ENCODE data around the gene PRPF31.

The PRPF31 gene

GRCh38 chr19:54136864-54137698 lies 21.5 kb downstream of the PRPF31 start:
- peak overlapping the region; percentile 97 for H3K9ac ChIP-seq (ENCODE audit: low read depth, low read length, poor library complexity, severe bottlenecking)
- H3F3A ChIP-seq (ENCODE audit: low read depth) = no peaks in the 10 kb centered on the region
- peaks cover 45% of the 10 kb centered on the region for H4K20me1 ChIP-seq (ENCODE audit: insufficient read depth, low read length, poor library complexity, severe bottlenecking)
- H3K4me3 ChIP-seq (ENCODE audit: low read length, poor library complexity, severe bottlenecking) = peak overlapping the region; percentile 86
- H3K79me2 ChIP-seq (ENCODE audit: insufficient read depth, low read length) = peaks cover 45% of the 10 kb centered on the region
- H3K9me3 ChIP-seq (ENCODE audit: insufficient read depth, low read depth, low read length) = no peaks in the 10 kb centered on the region
- peak overlapping the region; percentile 96 for H3K4me2 ChIP-seq (ENCODE audit: low read depth, low read length, poor library complexity, severe bottlenecking)
- H3K27me3 ChIP-seq (ENCODE audit: insufficient read depth, low read length, poor library complexity, severe bottlenecking) = peaks cover 5% of the 10 kb centered on the region
- peak overlapping the region; percentile 95 for H2AFZ ChIP-seq (ENCODE audit: low read length)
- H3K36me3 ChIP-seq (ENCODE audit: insufficient read depth, low read length) = peaks cover under 1% of the 10 kb centered on the region; the same call in 1 of the 2 replicates
- TF ChIP-seq, protein P1, sequence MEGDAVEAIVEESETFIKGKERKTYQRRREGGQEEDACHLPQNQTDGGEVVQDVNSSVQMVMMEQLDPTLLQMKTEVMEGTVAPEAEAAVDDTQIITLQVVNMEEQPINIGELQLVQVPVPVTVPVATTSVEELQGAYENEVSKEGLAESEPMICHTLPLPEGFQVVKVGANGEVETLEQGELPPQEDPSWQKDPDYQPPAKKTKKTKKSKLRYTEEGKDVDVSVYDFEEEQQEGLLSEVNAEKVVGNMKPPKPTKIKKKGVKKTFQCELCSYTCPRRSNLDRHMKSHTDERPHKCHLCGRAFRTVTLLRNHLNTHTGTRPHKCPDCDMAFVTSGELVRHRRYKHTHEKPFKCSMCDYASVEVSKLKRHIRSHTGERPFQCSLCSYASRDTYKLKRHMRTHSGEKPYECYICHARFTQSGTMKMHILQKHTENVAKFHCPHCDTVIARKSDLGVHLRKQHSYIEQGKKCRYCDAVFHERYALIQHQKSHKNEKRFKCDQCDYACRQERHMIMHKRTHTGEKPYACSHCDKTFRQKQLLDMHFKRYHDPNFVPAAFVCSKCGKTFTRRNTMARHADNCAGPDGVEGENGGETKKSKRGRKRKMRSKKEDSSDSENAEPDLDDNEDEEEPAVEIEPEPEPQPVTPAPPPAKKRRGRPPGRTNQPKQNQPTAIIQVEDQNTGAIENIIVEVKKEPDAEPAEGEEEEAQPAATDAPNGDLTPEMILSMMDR (conservative IDR thresholded peaks at IDR 0.05; ENCODE audit: low read length) = no peak
- no peak for TF ChIP-seq EZH2phosphoT487 (IDR thresholded peaks at IDR 0.05; ENCODE audit: borderline replicate concordance)
- no peaks in the 10 kb centered on the region for H3K9me2 ChIP-seq (replicated peaks; ENCODE audit: low read depth, low read length)
- H3K4me1 ChIP-seq (ENCODE audit: insufficient read depth, low read length, poor library complexity, severe bottlenecking) = peaks cover 39% of the 10 kb centered on the region

DNA sequence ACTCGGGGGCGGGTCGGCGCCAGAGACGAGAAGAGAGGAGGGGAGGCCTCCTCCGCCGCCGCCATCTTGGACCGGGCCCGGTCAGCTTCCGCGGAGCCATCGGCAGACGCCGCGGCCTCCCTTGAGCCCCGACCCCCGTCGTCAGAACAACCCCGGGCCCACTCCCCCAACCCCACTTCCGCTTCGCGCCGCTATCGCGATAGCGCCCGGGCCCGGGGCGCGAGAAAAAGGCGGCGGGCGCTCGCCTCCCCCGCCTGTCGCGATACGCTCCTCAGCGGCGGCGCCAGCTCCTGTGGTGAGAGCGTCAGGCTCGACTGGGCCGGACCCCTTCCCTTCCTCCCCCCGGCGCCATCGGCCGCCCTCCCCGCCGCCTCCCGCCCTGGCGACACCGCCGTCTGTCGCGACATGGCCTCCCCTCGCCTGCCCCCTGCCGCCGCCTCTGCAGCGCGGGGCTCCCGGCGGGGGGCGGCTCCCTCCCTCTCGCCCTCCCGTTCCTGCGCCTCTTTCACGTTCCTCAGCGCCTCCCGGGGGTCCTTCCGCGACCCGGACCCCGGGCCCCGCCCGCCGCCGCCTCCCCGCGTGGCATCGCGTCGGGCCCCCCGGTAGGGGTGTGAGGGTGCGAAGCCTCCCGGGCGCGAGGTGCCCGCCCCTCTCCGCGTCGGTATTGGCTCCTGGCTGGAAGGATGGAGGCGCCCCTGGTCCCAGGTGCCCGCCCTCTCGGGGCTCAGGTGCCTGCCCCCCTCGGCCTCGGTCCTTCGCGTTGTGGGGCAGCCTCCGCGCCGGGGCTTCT lies 22.3 kb downstream of the PRPF31 start, which contains the start of gene CNOT3:
TSS of gene CNOT3 (plus strand) at position 64 of the 790 bp plus-strand sequence. CDS start 5,217 bp downstream, outside the sequence.
- no peak for TF ChIP-seq EZH2phosphoT487 (IDR thresholded peaks at IDR 0.05; ENCODE audit: borderline replicate concordance)
- TF ChIP-seq, protein P1 (conservative IDR thresholded peaks at IDR 0.05; ENCODE audit: low read length) = no peak
- Histone ChIP-seq H3K4me3 (ENCODE audit: low read length, poor library complexity, severe bottlenecking) (peak within 1 kb of the TSS; percentile 86), H3K9me2 (replicated peaks; ENCODE audit: low read depth, low read length) (no peaks in the 10 kb centered on the region), H3K79me2 (ENCODE audit: insufficient read depth, low read length) (peaks cover 53% of the 10 kb centered on the region), H3K9ac (ENCODE audit: low read depth, low read length, poor library complexity, severe bottlenecking) (peak within 1 kb of the TSS; percentile 97), H3K9me3 (ENCODE audit: insufficient read depth, low read depth, low read length) (no peaks in the 10 kb centered on the region), H3F3A (ENCODE audit: low read depth) (no peaks in the 10 kb centered on the region), H4K20me1 (ENCODE audit: insufficient read depth, low read length, poor library complexity, severe bottlenecking) (peaks cover 50% of the 10 kb centered on the region), H3K4me2 (ENCODE audit: low read depth, low read length, poor library complexity, severe bottlenecking) (peak within 1 kb of the TSS; percentile 96), H2AFZ (ENCODE audit: low read length) (peak within 1 kb of the TSS; percentile 95), H3K36me3 (ENCODE audit: insufficient read depth, low read length) (peaks cover 8% of the 10 kb centered on the region; the same call in 1 of the 2 replicates), H3K4me1 (ENCODE audit: insufficient read depth, low read length, poor library complexity, severe bottlenecking) (peaks cover 39% of the 10 kb centered on the region), H3K27me3 (ENCODE audit: insufficient read depth, low read length, poor library complexity, severe bottlenecking) (peaks cover 5% of the 10 kb centered on the region)

DNA sequence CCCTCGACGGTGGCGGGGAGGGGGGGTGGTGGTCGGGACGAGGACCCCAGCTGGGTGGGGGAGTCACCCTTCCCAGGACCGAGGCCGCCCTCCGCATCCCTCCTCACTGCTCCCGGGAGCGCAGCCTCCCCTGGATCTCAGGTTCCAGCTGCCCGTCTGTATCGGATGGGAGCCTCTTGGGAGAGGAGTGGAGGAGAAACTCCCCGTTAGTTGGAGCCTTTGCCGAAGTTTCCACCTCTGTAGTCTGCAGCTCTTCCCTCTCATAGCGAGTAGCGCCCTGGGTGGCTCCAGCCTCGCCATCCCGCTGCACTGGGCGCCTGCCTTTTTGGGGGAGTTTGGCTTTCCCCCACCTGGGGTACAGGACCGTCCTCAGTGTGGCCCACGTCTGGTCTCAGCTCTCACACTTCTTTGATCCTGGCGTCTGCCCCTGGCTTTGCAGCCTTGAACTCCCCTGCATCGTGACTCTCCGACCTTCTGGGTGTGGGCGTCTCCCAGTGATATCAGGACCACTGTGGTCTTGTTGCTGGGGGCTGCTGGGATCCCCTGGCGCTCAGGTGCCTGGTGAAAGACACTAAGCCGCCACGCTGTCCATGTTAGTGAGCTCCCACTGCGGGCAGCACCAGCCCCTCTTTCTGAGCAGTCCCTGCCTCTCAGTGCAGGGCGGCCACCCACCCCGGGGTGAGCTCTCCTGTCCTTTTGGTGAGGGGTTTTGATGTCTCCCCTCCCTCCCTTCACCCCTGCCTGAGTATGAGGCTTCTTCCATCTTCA lies 23.1 kb downstream of the PRPF31 start:
- Histone ChIP-seq H3K4me1 (ENCODE audit: insufficient read depth, low read length, poor library complexity, severe bottlenecking) (peaks cover 39% of the 10 kb centered on the region), H3K9ac (ENCODE audit: low read depth, low read length, poor library complexity, severe bottlenecking) (peak overlapping the region; percentile 97), H3F3A (ENCODE audit: low read depth) (no peaks in the 10 kb centered on the region), H3K79me2 (ENCODE audit: insufficient read depth, low read length) (peaks cover 53% of the 10 kb centered on the region), H3K27me3 (ENCODE audit: insufficient read depth, low read length, poor library complexity, severe bottlenecking) (peaks cover 5% of the 10 kb centered on the region), H3K4me3 (ENCODE audit: low read length, poor library complexity, severe bottlenecking) (peak overlapping the region; percentile 86), H4K20me1 (ENCODE audit: insufficient read depth, low read length, poor library complexity, severe bottlenecking) (peaks cover 57% of the 10 kb centered on the region), H2AFZ (ENCODE audit: low read length) (no peak overlapping the region), H3K9me2 (replicated peaks; ENCODE audit: low read depth, low read length) (no peaks in the 10 kb centered on the region), H3K4me2 (ENCODE audit: low read depth, low read length, poor library complexity, severe bottlenecking) (peak overlapping the region; percentile 82), H3K9me3 (ENCODE audit: insufficient read depth, low read depth, low read length) (no peaks in the 10 kb centered on the region), H3K36me3 (ENCODE audit: insufficient read depth, low read length) (peaks cover 16% of the 10 kb centered on the region; the same call in 1 of the 2 replicates)
- TF ChIP-seq, protein P1 (conservative IDR thresholded peaks at IDR 0.05; ENCODE audit: low read length) = no peak
- no peak for TF ChIP-seq EZH2phosphoT487 (IDR thresholded peaks at IDR 0.05; ENCODE audit: borderline replicate concordance)

Measured in Loucy (cell line).